ENCODE results near the gene PITHD1.
"Not testable (repeated sequence)": the region's sequence is repeated elsewhere in the genome, so short reads cannot be mapped to it uniquely, and the experiment has no call there.

PITHD1 gene

DNA sequence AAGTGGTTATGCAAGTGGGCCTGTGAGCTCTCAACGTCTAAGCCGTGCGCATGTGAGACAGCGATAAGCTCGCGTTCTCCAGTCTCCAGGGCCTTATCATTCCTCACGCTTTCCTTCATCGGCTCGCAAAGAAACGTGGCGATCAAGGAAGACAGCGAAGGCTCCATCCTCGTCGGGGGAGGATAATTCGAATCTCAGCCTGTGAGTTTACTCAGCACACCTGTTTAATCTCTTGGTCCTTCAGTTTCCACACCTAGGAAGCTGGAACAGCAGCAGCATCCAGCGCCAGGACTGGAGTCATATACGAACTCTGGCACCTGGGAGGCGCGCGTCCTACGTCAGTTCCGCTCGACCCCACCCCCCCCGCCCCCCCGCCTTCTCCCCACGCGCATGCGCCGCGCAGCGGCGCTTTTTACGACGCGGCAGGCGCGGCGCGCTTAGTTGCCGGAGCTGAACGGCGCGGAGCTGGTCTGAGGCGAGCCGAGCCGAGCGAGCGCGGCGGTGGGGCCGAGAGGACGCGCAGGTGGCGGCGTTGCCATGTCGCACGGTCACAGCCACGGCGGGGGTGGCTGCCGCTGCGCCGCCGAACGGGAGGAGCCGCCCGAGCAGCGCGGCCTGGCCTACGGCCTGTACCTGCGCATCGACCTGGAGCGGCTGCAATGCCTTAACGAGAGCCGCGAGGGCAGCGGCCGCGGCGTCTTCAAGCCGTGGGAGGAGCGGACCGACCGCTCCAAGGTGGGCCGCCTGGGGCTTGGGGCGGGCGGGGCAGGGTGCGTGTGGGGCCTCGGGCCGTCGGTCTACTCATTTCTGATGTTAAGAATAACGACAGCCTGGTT is at the start of gene PITHD1:
TSS of gene PITHD1 (plus strand) at position 440 of the 836 bp plus-strand sequence. CDS start at position 538, 98 bp downstream.
- peak; percentile 59 to 72 for DNase-seq (ENCODE audit: low read depth in 2 of 2)

- DNase-seq (ENCODE audit: low read depth in 2 of 2) = no peak
Observed at GRCh38 chr1:23732363-23733224, 45.6 kb upstream of the PITHD1 start.

DNA sequence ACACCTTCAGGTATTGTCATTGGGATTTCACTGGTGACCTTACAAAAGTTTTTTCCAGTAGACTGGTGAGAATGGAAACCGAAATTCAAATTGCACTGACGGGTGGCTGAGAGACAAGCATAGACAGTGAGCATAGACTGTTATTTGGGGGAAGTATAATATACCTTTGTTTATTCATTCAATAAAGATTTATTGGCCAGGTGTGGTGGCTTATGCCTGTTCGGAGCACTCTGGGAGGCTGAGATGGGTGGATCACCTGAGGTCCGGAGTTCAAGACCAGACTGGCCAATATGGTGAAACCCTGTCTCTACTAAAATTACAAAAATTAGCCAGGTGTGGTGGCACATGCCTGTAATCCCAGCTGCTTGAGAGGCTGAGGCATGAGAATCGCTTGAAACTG is 44.9 kb upstream of the PITHD1 start:
- not testable (repeated sequence) for DNase-seq (ENCODE audit: low read depth in 2 of 2)

- DNase-seq (ENCODE audit: low read depth in 2 of 2) = no peak
Observed at GRCh38 chr1:23736437-23737134, 41.6 kb upstream of the PITHD1 start.

DNA sequence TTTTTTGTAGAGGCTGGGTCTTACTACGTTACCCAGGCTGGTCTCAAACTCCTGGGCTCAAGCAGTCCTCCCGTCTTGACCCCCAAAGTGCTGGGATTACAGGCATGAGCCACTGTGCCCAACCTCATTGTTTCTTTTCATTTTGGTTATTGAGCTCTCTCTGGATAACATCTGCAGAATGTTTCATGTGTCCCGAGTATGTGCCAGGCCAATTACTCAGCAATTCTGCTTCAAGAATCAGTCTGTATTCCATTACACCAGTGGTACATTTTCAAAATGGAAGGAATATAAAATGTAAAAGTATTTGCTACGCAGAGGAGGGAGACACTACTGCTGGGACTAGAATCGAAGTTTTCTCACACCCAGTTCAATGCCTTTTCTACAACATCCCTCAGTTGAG is 36.6 kb upstream of the PITHD1 start:
- no peak for DNase-seq (ENCODE audit: low read depth in 2 of 2)

DNA sequence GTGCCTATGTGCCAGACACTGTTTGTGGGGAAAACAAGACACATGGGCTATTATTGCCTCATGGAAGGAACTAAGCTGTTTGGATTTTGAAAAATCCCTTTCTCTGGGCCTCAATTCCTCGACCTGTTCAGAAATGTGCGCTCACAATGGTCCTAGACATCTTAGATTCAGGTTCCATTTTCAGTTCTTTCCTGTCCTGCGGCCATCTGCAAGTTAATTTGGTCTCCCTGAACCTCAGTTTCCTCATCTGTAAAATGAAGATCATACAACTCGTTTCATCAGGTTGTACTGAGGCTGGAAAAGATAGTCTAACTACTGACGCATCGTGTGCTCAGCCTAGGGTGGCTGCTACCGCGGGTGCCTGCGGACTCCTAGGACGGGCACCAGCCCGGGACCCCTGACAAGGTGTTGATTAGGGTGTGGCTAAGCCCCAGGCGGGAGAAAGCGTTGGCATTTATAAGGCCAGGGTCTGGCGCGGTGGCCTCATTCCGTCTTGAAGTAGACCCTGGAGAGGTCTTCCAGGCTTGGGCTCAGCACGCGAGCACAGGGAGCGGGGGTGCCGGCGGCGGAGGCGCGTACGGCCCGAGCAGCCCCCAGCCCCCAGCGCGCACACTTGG is 35.4 kb upstream of the PITHD1 start:
- DNase-seq (ENCODE audit: low read depth in 2 of 2) = peak in 1 of 2 donors; percentile 10

- peak; percentile 35 to 75 for DNase-seq (ENCODE audit: low read depth in 2 of 2)
Observed at GRCh38 chr1:23743287-23744152, 34.7 kb upstream of the PITHD1 start, which contains the start of gene ELOA. TSS of gene ELOA (plus strand) at chr1:23743471. CDS start at chr1:23743504, 33 bp downstream.

DNA sequence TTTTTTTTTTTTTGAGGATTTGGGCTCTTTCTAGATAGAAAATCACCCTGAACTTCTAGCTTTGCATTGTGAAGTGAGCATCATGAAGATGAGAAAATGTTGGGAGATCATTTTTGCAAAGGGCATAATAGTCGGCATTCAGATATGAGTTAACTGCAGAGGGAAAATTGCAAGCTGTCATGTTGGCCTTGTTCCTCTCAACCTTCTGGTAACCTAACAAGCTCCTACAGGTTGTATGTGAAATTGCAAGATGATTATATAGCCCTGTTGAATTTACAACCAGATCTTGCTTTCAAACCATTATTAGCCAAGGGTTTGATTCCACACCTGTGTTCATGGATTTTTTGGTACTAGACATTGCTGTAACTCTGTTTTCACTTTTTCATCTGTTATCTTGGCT is 32.7 kb upstream of the PITHD1 start:
- no peak for DNase-seq (ENCODE audit: low read depth in 2 of 2)

- no peak for DNase-seq (ENCODE audit: low read depth in 2 of 2)
Observed at GRCh38 chr1:23748016-23748415, 30.2 kb upstream of the PITHD1 start.

DNA sequence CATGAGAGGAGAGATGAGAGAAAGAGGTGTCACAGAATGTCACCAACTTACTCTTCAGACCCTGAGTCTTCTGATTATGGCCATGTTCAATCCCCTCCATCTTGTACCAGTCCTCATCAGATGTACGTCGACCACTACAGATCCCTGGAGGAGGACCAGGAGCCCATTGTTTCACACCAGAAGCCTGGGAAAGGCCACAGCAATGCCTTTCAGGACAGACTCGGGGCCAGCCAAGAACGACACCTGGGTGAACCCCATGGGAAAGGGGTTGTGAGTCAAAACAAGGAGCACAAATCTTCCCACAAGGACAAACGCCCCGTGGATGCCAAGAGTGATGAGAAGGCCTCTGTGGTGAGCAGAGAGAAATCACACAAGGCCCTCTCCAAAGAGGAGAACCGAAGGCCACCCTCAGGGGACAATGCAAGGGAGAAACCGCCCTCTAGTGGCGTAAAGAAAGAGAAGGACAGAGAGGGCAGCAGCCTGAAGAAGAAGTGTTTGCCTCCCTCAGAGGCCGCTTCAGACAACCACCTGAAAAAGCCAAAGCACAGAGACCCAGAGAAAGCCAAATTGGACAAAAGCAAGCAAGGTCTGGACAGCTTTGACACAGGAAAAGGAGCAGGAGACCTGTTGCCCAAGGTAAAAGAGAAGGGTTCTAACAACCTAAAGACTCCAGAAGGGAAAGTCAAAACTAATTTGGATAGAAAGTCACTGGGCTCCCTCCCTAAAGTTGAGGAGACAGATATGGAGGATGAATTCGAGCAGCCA is 27.0 kb upstream of the PITHD1 start:
- no peak for DNase-seq (ENCODE audit: low read depth in 2 of 2)

DNA sequence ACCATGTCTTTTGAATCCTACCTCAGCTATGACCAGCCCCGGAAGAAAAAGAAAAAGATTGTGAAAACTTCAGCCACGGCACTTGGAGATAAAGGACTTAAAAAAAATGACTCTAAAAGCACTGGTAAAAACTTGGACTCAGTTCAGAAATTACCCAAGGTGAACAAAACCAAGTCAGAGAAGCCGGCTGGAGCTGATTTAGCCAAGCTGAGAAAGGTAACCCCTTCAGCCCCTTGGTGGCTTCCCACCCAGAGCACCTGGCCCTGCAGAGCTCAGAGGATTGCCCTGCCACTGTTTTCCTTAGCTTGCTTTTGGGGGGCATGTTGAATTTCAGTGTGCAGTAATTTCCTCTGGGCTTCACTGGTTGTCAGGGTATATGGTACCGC is 26.4 kb upstream of the PITHD1 start:
- DNase-seq (ENCODE audit: low read depth in 2 of 2) = no peak

DNA sequence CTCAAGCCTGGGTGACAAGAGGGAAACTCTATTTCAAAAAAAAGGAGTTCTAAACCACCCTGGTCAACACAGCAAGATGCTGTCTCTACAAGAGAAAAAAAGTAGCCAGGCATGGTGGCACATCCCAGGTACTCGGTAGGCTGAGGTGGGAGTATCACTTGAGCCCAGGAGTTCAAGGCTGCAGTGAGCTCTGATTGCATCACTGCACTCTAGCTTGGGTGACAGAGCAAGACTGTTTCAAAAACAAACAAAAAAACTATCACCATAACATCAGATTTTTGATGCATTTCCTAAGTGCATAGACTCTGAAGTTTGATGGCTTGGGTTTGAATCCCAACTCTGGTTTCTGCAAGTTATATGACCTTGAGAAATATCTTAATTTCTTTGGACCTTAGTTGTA is 25.3 kb upstream of the PITHD1 start:
- no peak for DNase-seq (ENCODE audit: low read depth in 2 of 2)

DNA sequence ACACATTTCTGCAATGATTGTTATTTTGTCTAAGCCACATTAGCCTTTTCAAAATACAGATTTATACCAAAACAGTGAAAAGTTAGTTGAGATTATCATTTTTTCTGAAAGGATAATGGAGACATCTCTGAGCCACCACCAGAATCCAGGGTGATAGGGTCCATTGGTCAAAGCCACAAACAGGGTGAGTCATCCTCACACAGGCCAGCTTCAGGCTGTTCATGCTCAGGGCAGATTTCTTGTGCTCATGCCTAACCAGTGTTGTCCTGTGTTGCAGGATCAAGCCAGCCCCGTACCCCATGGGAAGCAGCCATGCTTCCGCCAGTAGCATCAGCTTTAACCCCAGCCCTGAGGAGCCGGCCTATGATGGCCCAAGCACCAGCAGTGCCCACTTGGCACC is 21.5 kb upstream of the PITHD1 start:
- DNase-seq (ENCODE audit: low read depth in 2 of 2) = no peak

DNA sequence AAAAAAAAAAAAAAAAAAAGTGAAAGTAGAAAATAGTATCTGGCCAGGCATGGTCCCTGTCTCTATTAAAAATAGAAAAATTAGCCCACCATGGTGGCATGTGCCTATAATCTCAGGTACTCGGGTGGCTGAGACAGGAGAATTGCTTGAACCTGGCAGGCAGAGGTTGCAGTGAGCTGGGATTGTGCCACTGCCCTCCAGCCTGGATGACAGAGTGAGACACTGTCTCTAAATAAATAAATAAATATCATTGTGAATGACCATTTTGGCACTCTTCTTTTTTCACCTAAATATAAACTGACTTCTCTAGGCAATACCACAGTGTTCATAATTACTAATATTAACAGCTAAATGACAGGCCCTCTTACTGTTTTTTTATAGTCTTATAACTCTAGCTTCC is 20.4 kb upstream of the PITHD1 start:
- DNase-seq (ENCODE audit: low read depth in 2 of 2) = no peak

GRCh38 chr1:23759277-23759676 is 18.9 kb upstream of the PITHD1 start:
- DNase-seq (ENCODE audit: low read depth in 2 of 2) = no peak

- no peak for DNase-seq (ENCODE audit: low read depth in 2 of 2)
Observed at GRCh38 chr1:23763041-23763577, 15.1 kb upstream of the PITHD1 start.

GRCh38 chr1:23768733-23769132 is 9.5 kb upstream of the PITHD1 start:
- no peak for DNase-seq (ENCODE audit: low read depth in 2 of 2)

GRCh38 chr1:23772049-23772853 is 6.0 kb upstream of the PITHD1 start:
- peak; percentile 72 to 77 for DNase-seq (ENCODE audit: low read depth in 2 of 2)

GRCh38 chr1:23772854-23773242 is 5.4 kb upstream of the PITHD1 start:
- no peak for DNase-seq (ENCODE audit: low read depth in 2 of 2)

All from stimulated activated CD8-positive, alpha-beta memory T cell treated with anti-CD3 and anti-CD28 coated beads, Interleukin-7, amount 100 ng/mL, for 4 hours (primary cell).